Mucosa of descending colon (tissue), 3 donors: Measurements from ENCODE around the gene TCN1. TPM values are rescaled to one million over a fixed set of nuclear protein-coding genes. Genes with fewer than 3 reads are reported as not detected.
"Not testable (repeated sequence)": the region's sequence is repeated elsewhere in the genome, so short reads cannot be mapped to it uniquely, and the experiment has no call there.

Experiments
- ATAC-seq: fragments of 200-7000 bp; cut with Tn5 transposase; one replicate; pipeline ENCODE4 v1.9.1; 2020; ENCODE audit warnings: mild to moderate bottlenecking, moderate library complexity
- DNase-seq, 3 donors: peaks; one replicate each; pipeline ENCODE4 v3.0.0-alpha.2; 2020
- H3K36me3 ChIP-seq: fragments of 200-600 bp; one replicate; pipeline ENCODE4 v1.8.0; 2021; ENCODE audit warnings: low read depth, mild to moderate bottlenecking
- H3K4me1 ChIP-seq: fragments of 200-600 bp; one replicate; pipeline ENCODE4 v1.8.0; 2021; ENCODE audit warnings: low read depth, mild to moderate bottlenecking
- H3K4me3 ChIP-seq: fragments of 200-600 bp; one replicate; pipeline ENCODE4 v1.8.0; 2021; ENCODE audit warnings: mild to moderate bottlenecking
- H3K9me3 ChIP-seq: fragments of 200-600 bp; one replicate; pipeline ENCODE4 v1.8.0; 2021; ENCODE audit warnings: mild to moderate bottlenecking
- intact Hi-C, 2 donors: fragments of 100-400 bp; cut with DNase I in 1 of 2; cut with micrococcal nuclease in 1 of 2; formaldehyde crosslinking; loops; one replicate each; pipeline versions ENCODE4 v1.11.0 to v1.11.1; 2022; cut with DNase I, micrococcal nuclease
- total RNA-seq, 3 donors: library from RNA; stranded (reverse); fragmentation: NEBNext Ultra II Directional in 2 of 3; extraction: Animal tissue kit (Norgen Biotek cat#: 25700) in 2 of 3; gene quantifications; one replicate each; pipeline versions ENCODE4 v1.2.1 to v1.2.4, GENCODE V29; 2021 to 2023
- TF ChIP-seq, protein P1 (sequence below): fragments of 200-600 bp; IDR thresholded peaks from one replicate; pipeline ENCODE4 v1.8.0; 2022; ENCODE audit warnings: antibody characterized with exemption, mild to moderate bottlenecking
- donor health status: DM: no; HTN: no; CAD: no; lungs with moderate emphysema.
- donor health status: DM: no; HTN: no; CAD: no.
- donor health status: DM: no; HTN: yes; CAD: no.

The TCN1 gene
- total RNA-seq, 3 donors from 2014 or later: 1.7 TPM; not detected in 2

DNA sequence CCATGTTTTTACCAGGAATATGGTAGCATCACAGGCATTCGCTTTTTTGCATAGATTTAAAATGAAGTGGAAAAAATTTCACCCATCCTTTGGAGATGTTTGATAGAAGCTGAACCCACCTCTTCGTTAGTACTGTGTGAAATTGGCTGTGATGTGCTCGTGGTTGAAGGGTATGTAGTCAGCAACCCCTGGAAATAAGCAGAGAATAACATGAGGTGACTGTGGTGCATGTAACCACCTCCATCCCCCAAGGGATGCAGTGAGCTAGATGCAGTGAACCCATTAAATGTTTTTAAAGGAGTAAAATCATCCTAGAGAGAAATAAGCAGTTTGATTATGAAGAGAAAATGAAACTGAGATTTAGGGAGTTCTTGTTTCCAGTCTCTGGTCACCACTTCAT lies 36.9 kb downstream of the TCN1 start:
- H3K4me1 ChIP-seq: no peaks in the 10 kb centered on the region
- ATAC-seq: no peak
- no peaks in the 10 kb centered on the region for H3K36me3 ChIP-seq
- no peak for DNase-seq
- no peak overlapping the region for H3K4me3 ChIP-seq
- intact Hi-C loops: loop anchor here in 1 of 2 donors (10.0 kb wide), 1 partner anchor 85 kb away; no protein-coding TSS in a partner anchor
- H3K9me3 ChIP-seq: no peaks in the 10 kb centered on the region
- TF ChIP-seq, protein P1, sequence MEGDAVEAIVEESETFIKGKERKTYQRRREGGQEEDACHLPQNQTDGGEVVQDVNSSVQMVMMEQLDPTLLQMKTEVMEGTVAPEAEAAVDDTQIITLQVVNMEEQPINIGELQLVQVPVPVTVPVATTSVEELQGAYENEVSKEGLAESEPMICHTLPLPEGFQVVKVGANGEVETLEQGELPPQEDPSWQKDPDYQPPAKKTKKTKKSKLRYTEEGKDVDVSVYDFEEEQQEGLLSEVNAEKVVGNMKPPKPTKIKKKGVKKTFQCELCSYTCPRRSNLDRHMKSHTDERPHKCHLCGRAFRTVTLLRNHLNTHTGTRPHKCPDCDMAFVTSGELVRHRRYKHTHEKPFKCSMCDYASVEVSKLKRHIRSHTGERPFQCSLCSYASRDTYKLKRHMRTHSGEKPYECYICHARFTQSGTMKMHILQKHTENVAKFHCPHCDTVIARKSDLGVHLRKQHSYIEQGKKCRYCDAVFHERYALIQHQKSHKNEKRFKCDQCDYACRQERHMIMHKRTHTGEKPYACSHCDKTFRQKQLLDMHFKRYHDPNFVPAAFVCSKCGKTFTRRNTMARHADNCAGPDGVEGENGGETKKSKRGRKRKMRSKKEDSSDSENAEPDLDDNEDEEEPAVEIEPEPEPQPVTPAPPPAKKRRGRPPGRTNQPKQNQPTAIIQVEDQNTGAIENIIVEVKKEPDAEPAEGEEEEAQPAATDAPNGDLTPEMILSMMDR: no peak

DNA sequence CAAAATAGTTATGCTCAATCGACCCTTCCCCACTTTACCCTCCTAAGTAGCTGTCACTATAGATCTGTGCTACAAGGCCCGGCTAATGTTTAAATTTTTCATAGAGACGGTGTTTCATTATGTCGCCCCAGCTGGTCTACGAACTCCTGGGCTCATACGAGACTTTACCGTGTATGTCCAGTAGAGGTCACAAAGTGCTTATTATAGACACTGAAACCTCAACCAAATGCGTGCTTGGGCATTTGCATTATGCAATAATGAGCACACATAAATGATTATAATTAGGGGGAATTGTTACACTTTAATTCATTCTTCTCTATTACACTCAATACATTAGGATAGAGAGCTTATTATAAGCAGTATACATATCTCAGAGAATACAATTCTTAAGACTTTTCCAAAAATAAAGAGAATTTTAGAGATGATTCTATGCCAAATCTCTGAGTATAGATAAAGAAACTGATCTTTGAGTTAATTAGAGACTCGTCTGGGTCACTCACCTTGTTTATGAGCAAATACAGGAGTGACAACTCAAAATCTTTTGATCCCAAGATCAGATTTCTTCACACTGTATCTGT lies 43.2 kb downstream of the TCN1 start:
- Histone ChIP-seq H3K9me3 (no peaks in the 10 kb centered on the region), H3K36me3 (no peaks in the 10 kb centered on the region), H3K4me3 (no peak overlapping the region), H3K4me1 (no peaks in the 10 kb centered on the region)
- TF ChIP-seq, protein P1: peak; percentile 30
- ATAC-seq: peak; percentile 89
- peak in 1 of 3 donors; percentile 78 for DNase-seq
- intact Hi-C loops: loop anchor here in 1 of 2 donors (10.0 kb wide), 1 partner anchor 92 kb away; no protein-coding TSS in a partner anchor

DNA sequence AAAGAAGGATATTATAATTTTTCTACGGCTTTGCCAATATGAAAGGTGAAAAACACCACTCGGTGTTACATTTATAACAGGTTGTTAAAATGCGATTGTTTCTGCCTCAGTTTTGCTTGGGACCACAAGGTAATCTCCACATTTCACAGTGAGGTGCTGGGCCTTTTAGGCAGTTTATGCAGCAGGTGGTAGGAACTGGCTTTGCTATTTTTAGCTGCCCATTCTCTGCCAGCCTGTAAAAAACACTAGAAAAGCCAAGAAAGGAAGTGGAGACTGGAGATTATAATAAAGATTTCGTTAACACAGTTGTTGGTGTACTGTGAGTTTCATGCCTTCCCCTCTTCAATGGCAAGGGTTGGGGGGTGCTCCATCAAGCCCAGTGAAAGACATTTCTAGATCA lies 47.7 kb downstream of the TCN1 start:
- intact Hi-C loops: no loop called here
- no peaks in the 10 kb centered on the region for H3K36me3 ChIP-seq
- no peak for ATAC-seq
- no peaks in the 10 kb centered on the region for H3K9me3 ChIP-seq
- H3K4me1 ChIP-seq: no peaks in the 10 kb centered on the region
- DNase-seq: no peak
- H3K4me3 ChIP-seq: no peak overlapping the region
- TF ChIP-seq, protein P1: no peak

DNA sequence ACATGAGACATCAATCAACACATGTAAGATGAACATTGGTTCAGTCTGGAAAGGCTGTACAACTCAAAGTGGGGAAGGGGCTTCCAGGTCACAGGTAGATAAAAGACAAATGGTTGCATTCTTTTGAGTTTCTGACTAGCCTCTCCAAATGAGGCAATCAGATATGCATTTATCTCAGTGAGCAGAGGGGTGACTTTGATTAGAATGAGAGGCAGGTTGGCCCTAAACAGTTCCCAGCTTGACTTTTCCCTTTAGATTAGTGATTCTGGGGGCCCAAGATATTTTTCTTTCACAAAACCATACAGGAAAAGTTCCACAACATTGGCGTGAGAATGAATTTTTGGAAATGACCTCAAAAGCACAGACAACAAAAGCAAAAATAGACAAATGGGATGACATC lies 49.9 kb downstream of the TCN1 start:
- H3K9me3 ChIP-seq, ATAC-seq, H3K36me3 ChIP-seq, intact Hi-C loops, DNase-seq, H3K4me1 ChIP-seq, H3K4me3 ChIP-seq: not testable (repeated sequence)

DNA sequence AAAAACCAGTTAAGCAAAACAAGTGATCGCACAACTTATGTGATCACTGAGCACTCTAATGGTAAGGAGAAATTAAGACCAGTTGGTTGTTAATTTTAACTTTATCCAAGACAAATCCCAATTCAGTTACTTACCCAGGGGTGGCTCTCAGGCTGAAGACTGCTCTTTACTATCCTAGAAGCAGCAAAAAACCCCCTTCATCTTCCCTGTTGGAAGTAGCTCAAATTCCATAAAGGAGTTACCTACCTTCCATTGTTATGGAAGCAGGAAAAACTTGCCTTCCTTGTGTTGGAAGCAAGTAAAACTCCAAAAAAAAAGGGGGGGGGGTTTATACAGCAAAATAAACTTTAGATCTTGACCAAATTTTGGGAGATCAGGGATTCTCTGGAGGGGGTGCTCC lies 50.5 kb downstream of the TCN1 start:
- TF ChIP-seq, protein P1: no peak
- intact Hi-C loops: no loop called here
- ATAC-seq (no peak), DNase-seq (no peak)
- H3K4me1 ChIP-seq: no peaks in the 10 kb centered on the region
- no peak overlapping the region for H3K4me3 ChIP-seq
- no peaks in the 10 kb centered on the region for H3K36me3 ChIP-seq
- H3K9me3 ChIP-seq: no peaks in the 10 kb centered on the region

DNA sequence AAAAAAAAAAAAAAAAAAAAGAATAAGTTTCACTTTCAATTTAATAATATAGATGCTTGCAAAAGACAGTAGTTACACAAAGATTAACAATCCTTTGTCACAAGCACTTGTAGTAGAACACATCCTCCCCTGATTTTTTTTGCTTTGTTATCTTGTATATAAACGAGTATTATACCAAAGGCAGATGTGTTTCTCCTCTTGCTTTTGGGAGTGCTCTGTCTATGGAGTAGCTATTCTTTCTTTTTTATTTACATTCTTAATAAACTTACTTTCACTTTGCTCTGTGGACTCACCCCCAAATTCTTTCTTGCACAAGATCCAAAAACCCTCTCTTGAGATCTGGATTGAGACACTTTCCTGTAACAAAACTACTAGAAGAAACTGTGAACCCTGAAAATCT lies 52.3 kb downstream of the TCN1 start:
- Histone ChIP-seq H3K36me3 (no peaks in the 10 kb centered on the region), H3K4me1 (peaks cover 8% of the 10 kb centered on the region), H3K4me3 (no peak overlapping the region), H3K9me3 (no peaks in the 10 kb centered on the region)
- no peak for DNase-seq
- TF ChIP-seq, protein P1: no peak
- intact Hi-C loops: no loop called here
- no peak for ATAC-seq
